ENCODE results near the gene ENPP6.
"Not testable (repeated sequence)": the region's sequence is repeated elsewhere in the genome, so short reads cannot be mapped to it uniquely, and the experiment has no call there.

Gene ENPP6

DNA sequence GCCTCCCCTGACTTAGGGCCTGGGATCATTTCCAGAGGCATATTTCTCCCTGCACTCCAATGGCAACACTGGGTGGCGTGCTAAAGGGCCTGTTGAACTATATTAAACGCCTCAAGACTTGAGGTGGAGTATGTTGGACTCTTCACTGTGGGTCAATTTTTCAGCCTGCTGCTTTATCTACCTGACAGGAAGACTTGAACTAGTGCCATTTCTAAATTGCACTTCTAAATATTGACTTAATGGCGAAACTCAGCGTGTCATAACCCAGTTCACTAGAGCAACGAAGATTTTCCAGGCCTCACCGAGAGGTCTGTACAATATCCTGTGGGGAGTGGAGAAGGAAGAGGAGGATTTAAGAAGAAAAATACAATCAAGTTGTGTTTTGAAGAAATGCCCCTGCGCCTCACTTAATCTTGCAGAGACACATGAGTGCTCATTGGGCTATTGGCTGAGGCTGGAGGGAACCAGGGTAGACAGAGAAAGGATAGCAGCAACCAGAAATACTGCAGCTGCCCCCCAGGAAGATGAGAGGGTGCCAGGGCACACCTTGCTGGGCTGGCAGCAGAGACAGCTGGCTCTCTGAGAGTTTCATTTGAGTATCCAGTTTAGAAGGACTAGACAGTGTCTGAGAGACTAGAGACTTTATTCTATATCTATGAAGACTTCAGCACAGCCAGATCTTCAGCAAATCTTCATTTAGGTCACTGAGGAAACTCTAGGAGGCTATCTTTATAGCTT, 67.4 kb downstream of the ENPP6 start:
- in situ Hi-C loops (cut with MboI; ENCODE audit: low sequenced_read_pairs), result no loop called here

DNA sequence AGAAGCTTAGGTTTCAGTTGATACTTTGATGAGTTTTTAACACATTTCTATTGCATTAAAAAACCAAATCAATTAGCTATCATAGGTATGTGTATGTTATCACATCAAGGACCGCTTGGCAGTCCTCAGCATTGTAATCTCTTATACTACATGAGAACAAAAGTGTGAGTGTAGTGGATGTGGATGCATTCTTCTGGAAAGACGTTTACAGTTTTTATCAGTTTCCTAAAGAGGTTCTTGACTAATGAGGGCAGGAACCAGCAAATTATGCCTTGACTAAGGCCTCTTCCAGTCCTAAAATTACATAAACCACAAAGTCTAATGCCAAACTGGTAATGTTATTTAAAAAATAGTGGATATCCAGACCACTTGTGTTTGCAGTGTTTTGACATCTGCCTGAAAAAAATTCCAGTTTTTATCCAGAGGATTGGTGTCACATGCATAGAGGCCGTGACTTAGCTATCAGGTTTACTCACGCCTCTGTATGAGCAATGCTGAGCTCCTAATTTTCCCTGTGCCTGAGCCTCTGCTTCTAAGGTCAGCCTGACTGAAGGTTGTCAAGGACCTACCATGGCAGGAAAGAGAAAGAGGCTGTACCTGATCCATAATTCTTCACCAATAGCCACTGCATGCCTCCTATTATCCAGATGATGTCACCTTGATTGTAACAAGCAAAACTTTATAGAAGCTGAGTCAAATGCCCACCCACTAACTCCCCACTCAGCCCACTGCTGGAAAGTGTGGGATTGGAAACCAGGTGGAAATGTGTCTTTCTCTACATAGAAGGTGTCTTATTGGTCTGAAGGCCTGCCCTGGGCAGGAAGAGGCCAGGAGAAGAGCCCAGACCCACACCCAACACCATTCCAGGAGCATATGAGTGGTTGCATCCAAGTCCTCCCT, 68.7 kb downstream of the ENPP6 start:
- in situ Hi-C loops (cut with MboI; ENCODE audit: low sequenced_read_pairs), result no loop called here

DNA sequence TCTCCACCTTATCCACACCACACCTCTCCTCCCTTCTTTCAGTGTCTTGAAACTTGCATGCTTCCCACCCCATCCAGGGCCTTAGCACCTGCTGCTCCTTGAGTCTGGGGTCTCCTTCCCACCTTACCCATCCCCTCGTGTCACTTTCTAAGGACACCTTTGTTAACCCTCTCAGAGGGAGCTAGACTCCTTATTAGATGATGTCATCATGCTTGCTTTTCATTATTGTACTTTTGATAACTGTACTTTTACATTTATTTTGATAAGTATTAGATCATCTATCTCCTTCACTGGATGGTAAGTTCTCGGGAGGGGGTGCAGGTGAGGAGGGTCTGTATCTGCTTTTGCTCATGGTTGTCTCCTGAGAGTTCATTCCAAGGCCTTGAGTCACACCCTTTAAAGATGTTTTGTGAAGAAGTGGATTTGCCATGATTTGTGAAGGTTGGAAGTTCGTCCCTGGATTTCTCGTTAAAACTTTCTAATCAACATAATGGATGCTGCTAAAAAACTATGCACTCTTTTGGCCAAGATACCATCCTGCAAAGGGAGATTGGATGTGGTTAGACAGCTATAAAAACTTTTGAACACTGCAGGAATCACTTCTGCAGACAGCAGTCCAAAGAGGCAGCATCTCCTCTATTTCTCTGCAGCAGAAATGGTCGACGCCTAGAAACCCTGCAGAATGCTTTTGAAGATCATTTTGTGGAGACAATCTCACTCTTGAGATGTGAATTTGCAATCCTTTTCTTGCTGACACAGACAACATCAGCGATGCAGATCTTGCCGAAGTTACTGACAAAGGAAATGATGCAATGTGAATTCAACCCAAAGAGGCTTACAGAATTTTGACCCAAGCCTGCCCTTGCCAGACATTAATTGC, 69.6 kb downstream of the ENPP6 start:
- in situ Hi-C loops (cut with MboI; ENCODE audit: low sequenced_read_pairs), result no loop called here

DNA sequence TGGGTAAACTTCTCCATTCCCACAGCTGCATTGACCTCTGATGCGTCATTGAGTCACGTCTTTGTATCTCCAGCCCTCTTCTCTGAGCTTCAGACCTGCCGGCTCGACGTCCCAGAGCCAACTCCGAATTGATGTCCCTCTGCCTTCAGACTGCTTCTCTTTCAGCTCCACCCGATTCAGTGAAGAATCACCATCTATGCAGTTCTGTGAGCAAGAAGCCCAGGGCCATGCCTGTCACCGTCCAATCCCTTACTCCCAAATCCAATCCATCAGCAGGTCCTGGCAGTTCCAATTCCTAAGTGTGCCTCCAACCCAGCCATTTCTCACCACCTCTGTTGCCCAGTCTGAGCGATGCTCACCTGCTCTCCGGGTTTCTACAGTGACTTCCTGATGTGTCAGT, 70.7 kb downstream of the ENPP6 start:
- in situ Hi-C loops (cut with MboI; ENCODE audit: low sequenced_read_pairs), result no loop called here

DNA sequence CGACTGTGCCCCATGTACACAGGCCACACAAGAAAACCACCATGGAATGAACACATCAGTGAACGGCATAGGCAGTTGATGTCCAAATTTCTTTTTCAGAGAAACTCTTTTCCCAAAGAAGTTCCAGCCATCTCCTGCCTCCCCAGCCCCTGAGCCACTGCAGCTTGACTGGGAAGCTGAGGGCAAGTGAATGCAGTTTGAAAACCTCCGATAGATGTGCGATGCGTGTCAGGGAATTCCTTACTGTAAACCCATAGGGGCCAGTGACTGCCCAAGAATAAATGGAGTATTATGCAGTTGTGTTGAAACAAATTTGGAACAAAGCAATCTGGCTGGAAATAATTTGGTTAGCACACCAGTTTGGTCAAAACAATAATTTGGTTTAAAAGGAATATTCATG, 72.1 kb downstream of the ENPP6 start:
- in situ Hi-C loops (cut with MboI; ENCODE audit: low sequenced_read_pairs), result no loop called here

DNA sequence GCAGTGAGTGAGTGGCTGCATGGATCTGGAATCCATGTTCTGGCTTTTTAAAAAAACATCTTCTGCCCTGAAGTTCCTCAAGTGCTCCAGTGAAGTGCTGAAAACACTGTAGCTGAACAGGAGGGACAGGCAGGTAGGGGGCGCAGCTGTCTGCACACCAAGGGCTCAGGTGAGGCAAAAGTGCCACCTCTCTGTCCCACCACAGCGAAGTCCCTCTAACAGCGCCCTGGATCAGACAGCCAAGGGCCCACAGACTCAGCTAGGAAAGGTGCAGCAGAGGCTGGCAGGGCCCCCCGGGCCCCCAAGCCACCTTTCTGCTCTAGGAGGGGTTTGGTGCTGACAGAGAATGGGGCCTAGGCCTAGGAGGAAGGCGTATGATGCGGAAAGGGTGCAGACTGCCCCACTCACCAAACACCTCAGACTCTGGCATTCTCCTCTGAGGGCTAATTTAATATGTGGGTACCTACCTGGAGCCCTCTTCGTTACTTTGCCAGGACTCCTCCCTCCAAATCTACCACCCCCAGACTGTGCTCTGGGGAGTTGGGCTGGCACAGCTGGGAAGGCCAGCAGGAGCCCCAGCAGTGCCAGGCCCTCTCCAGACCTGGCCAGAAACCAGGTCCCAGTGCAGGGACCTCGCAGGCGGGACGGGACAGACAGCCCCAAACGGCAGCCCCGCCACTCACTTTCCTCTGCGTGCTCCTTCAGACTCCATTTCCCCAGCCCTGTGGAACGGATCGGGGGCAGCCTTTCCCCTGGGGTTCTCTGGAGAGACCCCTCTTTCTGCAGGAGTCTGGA, 73.7 kb downstream of the ENPP6 start:
- in situ Hi-C loops (cut with MboI; ENCODE audit: low sequenced_read_pairs), result no loop called here

DNA sequence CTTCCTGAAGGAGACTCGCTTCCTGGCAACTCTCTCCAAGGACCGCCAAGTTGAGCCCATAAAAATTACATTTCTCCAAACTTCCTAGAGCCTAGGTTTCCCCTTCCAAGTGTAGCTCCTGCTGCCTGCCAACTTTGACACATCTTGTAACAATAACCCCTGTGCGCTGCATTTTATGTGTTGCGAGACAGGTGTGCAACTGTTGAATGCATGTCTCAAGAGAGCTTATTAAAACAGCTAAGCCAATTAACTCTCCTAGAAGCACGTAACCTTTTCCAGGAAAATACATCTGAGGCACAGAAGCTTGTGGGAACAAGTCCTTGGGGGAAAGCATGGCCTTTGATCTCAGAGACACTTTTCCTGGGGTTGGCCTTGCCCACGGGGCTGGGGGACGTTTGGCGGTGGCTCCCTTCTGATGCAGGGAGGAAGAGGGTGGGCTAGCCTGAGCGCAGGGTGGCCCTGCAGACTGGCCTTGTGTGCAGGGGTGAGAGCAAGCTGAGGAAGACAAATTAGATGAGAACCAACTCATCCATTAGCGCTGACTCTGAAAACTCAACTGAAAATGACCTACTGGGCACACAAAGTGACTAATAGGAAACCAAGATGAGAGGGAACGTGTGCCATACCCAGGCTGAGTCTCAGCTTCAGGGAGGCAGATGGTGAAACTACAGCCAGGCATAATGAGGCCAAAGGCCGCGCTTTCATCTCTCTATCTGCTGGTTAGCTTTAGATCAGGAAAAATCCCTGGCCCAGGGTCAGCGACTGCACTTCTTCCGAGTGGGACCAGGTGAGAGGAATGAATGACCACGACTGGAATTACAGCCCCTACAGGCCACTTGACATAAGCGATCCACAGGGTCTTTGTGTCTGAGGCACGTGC, 75.3 kb downstream of the ENPP6 start:
- in situ Hi-C loops (cut with MboI; ENCODE audit: low sequenced_read_pairs), result no loop called here

DNA sequence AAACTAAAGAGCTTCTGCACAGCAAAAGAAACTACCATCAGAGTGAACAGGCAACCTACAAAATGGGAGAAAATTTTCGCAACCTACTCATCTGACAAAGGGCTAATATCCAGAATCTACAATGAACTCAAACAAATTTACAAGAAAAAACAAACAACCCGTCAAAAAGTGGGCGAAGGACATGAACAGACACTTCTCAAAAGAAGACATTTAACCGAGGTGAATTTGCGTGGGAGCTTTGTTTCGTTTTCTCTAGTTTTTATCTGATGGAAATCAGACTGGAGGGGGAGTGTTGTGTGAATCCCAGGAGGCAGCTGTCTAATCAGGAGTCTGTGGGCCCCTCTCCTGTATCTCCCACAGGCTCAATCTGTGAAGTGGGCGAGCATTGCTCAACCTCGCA, 76.8 kb downstream of the ENPP6 start:
- in situ Hi-C loops (cut with MboI; ENCODE audit: low sequenced_read_pairs), result not testable (repeated sequence)

DNA sequence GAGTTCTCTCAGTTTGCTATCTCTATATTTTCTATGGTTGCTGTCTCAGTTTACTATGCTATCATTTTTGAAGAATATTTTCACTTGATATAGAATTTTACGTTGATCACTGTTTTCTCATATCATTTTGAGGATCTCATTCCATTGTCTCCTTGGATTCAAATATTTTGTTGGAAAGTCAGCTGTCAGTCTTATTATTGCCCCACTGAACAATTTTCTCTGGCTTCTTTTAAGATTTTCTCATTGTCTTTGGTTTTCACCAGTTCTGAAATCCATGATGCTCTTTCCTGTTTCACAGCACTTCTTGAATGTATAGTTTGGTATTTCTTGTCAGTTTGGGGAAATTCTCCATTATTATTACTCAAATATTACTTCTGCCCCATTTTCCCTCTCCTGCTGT, 81.1 kb downstream of the ENPP6 start:
- in situ Hi-C loops (cut with MboI; ENCODE audit: low sequenced_read_pairs), result no loop called here

DNA sequence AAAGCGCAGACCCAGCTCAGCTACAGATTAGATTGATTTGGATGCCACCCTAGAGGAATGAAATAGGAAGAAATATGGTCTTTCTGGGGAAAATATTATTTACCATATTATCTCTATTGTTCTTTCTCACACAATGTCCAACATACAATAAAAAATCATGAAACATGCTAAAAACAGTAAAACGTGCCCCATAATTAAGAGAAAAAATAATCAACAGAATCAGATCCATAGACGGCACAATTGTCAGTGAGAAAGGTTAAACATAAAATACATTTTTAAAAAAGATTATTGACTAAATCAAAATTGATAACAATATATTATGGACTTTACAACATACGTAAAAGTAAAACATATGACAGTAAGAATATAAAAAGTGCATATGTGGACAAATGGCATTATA, 90.9 kb downstream of the ENPP6 start:
- in situ Hi-C loops (cut with MboI; ENCODE audit: low sequenced_read_pairs), result no loop called here

DNA sequence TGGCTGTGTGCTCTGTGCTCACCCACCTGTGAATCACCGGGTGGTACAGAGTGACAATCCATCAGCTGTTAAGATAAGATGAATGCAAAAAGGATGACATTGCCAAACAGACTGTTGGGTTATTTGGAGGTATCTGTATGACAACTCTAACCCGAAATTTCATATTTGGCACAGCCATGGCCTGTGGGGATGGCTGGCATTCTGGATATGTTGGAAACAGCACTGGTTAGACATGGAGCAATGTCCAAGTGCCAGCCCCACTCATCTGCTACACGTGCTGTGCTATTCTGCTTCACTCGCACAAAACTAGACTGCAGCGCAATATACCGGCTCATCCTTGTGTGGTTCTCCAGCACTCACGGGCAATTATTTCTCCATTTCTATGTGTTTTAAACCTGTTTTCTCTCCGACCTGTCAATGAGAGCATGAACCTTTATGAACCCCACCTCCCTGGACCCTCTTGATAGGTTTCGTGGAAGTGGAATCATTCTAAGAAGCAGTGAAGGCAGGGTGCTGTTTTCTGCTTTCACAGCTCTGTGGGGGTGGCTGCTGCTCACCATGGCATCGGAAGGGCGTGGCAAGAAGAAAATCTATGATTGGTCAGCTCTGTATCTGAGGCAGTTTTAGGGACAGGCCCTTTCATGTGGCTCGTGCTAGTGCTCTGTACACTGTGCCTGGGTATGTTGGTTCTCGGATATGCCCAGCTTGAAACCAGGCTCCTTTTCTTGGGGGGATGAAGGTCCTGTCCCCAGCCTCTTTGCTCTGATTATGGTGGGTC, 94.9 kb downstream of the ENPP6 start:
- in situ Hi-C loops (cut with MboI; ENCODE audit: low sequenced_read_pairs), result no loop called here

DNA sequence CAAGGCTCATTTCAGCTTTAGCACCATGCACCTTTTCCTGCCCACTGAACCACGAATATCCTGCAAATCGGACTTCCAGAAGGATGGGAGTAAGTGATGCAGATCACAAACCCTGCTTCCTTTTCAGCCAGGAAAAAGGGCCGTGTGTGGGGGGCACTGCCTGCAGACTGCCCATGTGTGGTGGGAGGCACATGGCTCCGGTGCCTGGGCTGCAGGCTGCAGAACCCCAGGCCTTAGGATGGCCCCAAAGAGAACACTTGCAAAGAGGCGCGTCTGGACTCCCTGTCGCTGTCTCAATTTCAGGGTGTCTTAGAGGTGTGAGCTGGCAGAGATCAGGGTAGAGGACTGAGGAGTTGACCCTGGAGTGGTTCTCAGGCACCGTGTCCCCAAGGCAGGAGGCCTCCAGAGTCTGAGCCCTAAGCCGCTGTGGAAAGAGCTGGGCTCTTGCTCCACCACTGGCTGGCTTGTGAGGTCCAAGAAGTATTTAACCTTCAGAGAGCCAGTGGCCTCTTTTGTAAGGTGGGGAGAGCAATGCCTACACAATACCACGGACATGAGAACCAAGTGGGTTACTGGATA, 97.0 kb downstream of the ENPP6 start:
- in situ Hi-C loops (cut with MboI; ENCODE audit: low sequenced_read_pairs), result no loop called here

DNA sequence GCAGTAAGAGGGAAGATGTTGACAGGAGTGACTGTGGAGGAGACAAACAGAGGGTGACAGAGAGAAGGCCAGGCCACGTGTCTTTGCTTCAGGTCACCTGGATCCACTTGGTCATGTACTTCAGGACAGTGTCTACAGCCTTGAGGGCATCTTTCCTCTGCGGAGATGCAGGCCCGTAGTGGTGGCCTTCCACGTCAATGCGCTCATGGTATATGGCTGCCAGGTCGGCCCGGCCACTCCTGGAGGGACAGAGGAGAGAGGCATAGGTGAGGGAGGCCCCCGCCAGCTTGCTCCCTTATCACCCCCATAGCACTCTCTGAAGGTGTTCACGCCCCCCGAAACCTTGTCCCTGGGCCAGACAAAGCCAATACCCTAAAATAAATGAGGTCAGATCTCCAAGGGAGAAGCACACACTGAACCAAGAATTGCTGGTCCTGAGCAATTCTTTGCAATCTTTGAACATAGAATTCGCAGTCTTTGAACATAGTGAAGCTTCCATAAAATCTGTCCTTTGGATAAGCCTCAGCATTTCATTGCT, 99.9 kb downstream of the ENPP6 start:
- in situ Hi-C loops (cut with MboI; ENCODE audit: low sequenced_read_pairs), result no loop called here

DNA sequence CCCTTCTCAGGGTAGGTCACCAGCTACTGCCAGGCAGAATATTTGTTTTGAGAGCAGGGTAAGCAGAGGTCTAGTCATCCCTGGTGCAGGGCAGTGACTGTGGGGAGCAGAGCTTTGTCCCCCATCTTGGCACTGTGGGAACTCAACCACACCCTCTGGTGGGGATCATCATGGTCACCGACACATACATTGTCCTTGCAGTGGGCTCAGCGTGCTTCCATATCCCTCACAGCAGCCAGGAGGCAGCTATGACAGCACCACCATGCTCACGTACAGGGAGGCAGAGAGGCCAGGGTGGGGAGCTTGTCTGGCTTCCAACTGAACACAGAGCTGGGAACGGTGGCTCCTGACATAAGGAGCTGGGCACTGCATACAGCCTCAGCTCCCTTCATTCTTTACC, 102.3 kb downstream of the ENPP6 start:
- in situ Hi-C loops (cut with MboI; ENCODE audit: low sequenced_read_pairs), result no loop called here

DNA sequence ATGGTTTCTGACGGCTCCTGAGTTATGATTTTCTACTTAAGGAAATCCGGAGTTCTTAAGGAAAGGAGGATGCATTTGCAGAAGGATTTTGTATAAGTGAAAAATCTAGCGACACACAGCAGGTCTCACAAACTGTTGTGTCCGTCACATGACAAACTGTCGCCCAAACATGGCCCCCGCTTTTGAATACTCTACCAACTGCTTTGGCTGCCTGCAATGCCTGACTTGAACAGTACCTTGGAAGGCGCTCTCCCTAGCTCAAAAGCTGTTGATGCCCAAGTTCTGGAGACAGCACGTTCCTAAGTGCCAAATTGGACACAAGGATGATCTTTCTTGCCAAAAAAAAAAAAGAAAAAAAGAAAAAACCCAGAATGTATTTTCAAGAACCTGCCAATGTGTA, 103.2 kb downstream of the ENPP6 start:
- in situ Hi-C loops (cut with MboI; ENCODE audit: low sequenced_read_pairs), result no loop called here

DNA sequence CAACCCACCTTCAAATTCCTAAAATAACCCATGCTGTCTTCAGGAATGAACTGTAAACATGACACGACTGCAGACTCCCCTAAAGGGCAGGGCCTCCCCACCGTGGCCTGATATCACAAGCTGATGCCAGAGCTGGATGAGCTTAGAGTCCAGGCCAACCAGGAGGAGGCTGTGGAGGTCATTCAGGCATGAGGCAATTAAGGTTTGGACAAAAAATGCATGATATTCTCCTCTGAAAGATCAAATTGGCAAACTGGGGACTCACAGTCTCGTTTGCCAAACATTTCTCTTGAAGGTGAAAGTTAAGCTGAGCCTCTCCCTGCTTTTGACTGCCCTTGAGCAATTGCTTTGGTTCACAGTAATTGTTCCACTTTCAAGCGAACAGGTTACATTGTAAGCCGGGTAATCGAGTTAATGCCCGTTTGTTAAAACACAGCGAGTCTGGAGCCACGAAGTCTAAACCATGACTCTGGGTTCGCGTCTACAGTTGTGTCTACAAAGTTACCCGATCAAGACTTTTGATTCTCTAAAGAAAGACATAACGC, 105.6 kb downstream of the ENPP6 start:
- in situ Hi-C loops (cut with MboI; ENCODE audit: low sequenced_read_pairs), result no loop called here

DNA sequence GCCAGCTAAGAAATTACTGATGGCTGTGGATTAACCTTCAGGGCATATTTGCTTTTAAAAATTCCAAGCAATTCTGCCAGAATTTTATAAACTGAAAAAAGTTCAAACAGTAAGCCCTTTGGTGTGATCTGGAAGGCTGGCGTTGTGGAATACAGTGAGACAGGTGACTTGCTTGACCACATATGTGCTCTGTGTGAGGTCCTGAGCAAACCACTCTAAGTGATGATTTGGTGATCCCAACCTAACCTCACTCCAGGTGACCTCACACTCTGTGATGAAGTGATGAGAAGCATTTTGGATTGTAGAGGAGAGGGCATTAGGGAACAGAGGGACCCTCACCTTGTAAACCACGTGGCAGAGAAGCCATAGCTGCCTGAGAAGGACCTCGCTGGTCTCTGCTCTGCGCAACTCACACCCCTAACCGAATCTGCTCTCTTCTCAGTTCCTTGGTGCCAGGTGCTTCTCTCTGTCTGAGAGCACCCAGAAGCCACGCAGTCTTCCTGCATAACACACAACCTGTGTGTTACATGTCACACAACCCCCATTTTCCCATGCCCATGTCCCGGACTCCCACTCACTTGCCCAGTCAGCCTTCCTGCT, 106.3 kb downstream of the ENPP6 start:
- in situ Hi-C loops (cut with MboI; ENCODE audit: low sequenced_read_pairs), result no loop called here

Data from hTERT RPE-1 (cell line).